GM19023 (cell line): ENCODE measurements around the gene RPP25L.

ENCODE experiments used
- ATAC-seq: cut with Tn5 transposase; IDR thresholded peaks from one replicate; pipeline ENCODE4 v1.9.1; 2021; ENCODE audit warnings: mild to moderate bottlenecking, moderate library complexity; ENCODE audit not compliant: unreplicated experiment

Gene RPP25L

DNA sequence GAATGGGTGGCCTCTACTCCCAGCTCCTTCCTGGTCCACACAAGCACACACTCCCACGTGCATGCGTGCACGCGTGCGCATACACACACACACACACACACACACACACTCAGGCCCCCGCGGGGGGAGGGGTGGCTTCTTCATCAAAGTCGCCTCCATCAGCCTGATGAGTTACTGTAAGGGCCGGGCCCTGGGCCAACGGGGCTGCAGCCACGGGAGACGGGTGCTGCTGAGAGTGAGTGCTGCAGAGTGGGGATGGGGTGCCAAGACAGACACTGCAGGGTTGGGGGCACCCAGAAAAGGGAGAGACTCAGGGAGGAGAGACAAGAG is 40.5 kb downstream of the RPP25L start:
- ATAC-seq = no peak

DNA sequence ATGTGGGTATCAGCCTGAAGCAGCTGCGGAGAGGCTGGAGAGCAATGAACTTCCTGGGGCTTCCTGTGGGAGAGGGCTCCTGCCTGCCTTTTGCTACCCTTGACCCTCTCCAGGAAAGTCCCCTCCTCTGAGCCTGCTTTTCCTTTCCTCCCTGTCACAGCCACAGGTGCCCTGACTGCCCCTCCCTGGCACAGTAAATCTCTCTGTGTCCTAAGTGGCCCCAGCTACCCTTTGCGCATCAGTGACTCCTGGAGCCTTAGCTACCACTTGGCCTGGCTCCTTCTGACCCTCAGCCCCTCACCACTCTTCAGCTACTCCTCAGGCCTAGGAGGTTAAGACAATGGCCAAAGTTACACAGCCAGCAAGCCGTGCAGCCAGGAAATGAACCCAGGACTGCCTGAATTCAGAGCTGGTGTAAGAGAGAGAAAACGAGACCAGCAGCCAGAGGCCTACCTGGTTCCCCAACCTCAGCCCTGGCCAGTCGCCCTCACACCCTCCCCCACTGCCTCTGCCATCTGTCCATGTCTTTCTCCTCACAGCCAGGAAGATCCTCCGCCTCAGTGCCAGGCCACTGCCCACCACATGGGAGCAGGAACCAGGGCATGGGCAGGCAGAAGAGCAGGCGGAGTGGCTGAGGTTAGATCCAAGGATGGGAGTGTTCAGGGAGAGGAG is 41.0 kb downstream of the RPP25L start:
- no peak for ATAC-seq

DNA sequence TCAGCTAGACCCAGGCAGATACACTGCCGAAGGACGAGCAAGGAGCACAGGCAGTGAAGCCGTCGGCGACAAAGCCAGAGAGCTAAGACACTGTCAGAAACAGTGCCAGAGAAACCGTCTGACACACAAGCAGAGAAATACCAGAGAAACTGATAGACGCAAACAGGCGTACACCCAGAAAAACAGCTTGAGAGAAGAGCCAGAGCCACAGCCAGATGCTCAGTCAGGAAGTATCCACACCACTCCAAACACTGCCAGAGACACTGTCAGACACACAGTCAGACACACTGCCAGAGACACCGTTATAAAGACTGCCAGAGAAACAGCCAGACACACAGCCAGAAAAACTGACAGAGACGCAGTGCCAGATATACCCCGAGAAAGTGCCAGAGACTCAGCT is 41.5 kb downstream of the RPP25L start:
- no peak for ATAC-seq

DNA sequence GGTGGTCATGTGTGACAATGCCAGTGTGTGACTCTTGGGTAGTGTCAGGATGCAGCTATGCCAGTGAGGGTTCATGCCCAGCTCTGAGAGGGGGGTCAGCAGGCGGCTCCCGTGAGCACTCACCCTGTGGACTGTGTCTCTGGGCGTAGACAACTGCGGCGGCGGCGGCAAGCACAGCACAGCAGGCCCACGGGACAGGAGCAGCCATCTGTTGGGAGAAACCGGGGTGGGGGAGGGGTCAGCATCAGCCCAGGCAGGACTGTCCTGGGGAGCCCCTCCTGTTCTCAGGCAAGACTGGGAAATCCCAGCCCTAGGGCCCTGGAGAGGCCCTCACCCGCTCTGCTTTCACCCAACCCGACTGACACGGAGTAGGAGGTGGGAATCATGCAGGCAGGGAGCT is 43.1 kb downstream of the RPP25L start:
- ATAC-seq = no peak

DNA sequence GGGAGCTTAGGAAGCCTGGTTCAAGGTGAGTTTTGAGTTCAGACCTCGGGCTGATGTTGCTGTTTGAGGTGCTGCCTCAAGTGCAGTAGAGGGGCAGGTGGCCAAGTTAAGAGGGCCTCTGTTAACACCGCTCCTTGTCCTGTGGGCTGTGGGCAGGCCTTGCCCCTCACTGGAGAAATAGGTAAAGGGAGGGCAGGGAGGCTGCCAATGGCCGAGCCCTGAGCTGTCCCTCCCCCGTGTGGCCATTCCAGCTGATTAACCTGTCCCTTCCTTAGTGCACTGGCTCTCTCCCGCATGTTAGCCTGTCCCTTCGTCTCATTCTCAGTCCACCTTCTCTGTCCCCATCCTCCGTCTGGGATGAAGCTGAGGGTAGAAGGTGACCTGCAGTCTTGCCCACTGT is 43.8 kb downstream of the RPP25L start:
- ATAC-seq = no peak

DNA sequence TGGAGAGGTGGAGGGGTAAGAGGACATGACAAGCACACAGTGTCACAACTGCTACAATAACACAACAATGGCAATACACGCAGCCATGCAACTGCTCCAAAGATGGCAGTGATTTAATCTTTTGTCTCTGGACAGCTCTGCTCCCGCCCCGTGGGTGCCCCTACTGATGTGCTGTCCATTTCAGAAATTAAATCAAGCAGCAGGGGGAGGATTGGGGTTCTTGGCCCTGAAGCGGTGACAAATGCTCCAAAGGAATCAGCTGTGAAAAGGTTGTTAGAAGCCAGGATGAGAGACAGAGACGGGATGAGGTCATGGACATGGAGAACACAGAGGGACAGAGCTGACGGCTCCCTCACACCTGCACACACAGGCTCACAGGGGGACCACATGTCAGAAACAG is 44.9 kb downstream of the RPP25L start:
- no peak for ATAC-seq

DNA sequence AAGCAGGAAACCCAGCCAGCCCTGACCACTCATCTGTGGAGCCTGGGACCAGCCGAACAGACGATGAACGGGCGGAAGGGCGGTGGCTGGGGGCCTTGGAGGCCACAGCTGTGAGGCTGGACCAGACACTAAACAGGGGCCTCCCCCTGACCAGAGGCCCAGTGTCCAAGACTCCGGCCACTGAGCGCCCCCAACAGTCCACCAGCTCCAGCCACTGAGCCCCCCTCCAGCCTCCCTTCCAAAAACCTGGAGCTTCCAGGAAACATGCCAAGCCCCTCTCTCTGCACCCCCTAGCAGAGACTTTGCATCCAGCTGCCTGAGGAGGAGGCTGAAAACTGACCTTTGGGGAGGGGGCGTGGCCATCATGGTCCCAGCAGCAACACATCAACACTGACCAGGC is 45.6 kb downstream of the RPP25L start:
- no peak for ATAC-seq

DNA sequence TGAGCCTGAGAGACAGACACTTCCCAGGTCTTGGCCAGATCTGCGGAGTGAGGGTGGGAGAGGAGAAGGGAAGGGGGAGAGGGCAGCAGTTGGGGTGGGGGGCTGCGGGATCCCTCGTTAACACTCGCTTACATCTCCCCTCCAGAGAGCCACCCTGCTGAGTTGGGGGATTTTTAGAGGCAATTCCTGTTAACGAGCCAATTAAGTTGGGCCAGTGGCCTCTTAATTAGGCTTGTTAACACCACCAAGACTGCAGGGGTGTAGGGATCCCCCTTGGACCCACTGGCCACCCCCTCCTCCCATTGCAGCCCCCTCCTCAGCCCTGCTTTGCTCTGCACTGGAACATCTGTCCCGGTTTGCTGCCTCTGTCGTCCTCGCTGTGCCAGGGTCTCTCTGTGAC is 46.0 kb downstream of the RPP25L start:
- no peak for ATAC-seq

DNA sequence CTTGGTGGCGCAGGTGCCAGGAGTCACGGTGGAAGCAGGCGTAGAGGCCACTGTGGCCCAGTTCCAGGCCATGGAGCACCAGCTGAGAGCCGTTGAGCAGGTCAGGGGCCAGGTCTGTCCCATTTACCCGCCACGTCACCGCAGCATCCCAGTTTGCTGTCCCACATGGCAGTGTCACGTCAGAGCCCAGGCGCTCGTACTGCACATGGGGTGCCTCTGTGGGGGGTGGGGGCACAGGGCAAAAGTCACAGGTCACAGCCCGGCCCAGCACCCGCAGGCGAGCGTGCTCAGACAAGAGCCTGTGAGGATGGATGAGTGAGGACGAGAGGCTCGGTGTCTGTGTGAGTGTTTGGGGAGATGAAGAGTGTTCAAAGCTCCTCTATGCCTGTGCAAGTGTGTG is 47.3 kb downstream of the RPP25L start:
- no peak for ATAC-seq

DNA sequence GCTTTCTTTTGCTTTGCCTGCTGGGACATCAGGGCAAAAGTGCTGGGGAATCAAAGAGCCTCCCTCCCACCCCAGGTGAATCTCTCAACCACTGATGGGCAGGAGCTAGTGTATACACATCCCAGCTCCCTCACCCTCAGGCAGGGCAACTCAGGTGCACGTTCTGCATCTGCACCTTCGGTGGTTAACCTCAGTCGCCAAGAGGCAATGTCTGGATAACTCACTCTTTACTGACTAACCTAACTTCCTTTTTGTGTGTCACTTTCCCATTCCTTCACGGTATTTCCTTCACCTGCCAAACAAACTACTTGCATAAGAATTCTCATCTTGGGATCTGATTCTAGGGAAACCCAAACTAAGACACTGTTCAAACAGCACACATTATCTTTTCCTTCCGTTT is 48.6 kb downstream of the RPP25L start:
- no peak for ATAC-seq

DNA sequence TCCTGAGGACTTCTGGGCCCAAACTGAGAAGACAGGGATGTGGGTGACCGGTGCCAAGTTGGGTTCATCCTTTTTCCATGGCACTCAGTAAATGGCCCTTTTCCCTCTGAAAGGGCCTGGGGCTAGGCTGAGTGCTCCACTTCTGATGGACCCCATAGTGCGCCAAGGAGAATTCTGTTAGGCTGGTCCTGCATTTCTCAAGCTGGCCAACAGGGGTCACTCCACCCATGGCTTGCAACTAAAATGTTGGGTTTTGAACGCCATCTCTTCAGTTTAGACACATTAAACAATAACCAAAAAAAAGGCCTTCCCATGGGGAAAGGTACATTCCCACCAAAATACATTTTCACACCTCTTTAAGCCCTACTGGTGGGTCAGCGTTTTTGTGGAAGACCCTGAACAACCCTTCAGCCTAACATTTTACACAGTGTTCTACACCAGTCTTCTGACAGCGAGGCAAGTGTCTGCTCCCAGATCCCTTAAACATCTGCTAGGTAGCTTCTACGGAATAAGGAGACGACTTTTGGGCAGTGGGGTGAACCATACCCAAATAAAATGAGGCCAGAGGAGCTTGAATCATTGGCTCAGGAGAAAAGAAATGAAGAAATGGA is 49.7 kb downstream of the RPP25L start:
- ATAC-seq = no peak

DNA sequence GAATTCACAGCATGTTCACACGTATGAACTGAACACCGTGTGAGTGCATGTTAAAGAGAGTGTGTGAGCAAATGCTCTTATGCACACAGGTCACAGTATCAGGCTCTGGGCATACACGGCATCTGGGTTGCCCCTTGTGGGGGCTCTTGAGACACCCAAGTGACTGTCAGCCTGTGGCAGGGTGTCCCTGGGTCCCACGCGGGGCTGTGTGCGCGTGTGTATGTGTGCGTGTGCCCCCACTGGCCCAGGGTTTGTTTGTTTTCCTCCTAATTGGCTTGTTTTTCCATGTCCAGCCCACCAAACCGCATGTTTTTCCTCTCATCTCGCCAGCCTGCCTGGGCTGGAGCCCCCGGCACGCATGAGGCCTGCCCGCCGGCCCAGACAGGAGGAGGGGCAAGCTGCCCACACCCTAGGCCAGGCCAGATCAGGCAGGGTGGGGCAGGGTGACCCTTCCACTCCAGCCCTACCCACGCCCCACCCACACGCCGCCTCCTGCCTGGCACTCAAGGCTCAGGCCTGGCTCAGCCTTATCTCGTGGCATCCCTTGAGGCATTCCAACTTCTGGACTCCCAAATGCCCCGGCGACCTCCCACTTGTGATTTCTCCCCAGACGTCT is 51.2 kb downstream of the RPP25L start:
- ATAC-seq = no peak
